ENCODE data around the gene TBK1. TPM values are rescaled to one million over a fixed set of nuclear protein-coding genes. Genes with fewer than 3 reads are reported as not detected.

Gene TBK1
- total and polyA plus RNA-seq, 9 of the 15 experiments (the other 6 are each of a cell fraction or from before 2014, with no cell fraction given) = 20.4 to 42.0 (median 27.8) TPM

GRCh38 chr12:64452559-64453329 lies 824 bp downstream of the TBK1 start (continued):
- TF ChIP-seq ZNF224 (CRISPR knock-in tag; IDR thresholded peaks at IDR 0.05) (no peak), CBFA2T3 (IDR thresholded peaks at IDR 0.05) (peak; percentile 41; the same call in 1 of the 2 replicates), GATAD2B (IDR thresholded peaks at IDR 0.05; ENCODE audit: borderline replicate concordance) (0 out of 2 replicates have a peak, but pooled peaks have one; percentile 23), ZBTB1 (CRISPR knock-in tag; IDR thresholded peaks at IDR 0.05; ENCODE audit: borderline replicate concordance, low read depth) (no peak), BACH1 (tag; IDR thresholded peaks at IDR 0.05) (peak; percentile 97), TCFL5 (CRISPR knock-in tag; conservative IDR thresholded peaks at IDR 0.05) (no peak), SPI1 (IDR thresholded peaks at IDR 0.05; ENCODE audit: borderline replicate concordance, low read depth, low read length) (peak; percentile 57; the same call in 1 of the 2 replicates), XRCC5 (IDR thresholded peaks at IDR 0.05; ENCODE audit: low read depth, low read length) (no peak), ZNF24 (IDR thresholded peaks at IDR 0.05) (no peak), HMGN3 (IDR thresholded peaks at IDR 0.05; ENCODE audit: borderline replicate concordance, extremely low read depth, insufficient read length, low read depth, low read length) (no peak), ZBTB40 (IDR thresholded peaks at IDR 0.05) (peak; percentile 5; the same call in 1 of the 2 replicates), ZBTB40 (CRISPR knock-in tag; IDR thresholded peaks at IDR 0.05) (no peak), XRCC3 (IDR thresholded peaks at IDR 0.05) (no peak), ZBTB43 (CRISPR knock-in tag; IDR thresholded peaks at IDR 0.05) (no peak), ATF1 (CRISPR knock-in tag; IDR thresholded peaks at IDR 0.05) (no peak), ATF1 (tag; IDR thresholded peaks at IDR 0.05) (peak; percentile 31; the same call in 1 of the 2 replicates), DPF2 (IDR thresholded peaks at IDR 0.05) (peak; percentile 64), C11orf30 (IDR thresholded peaks at IDR 0.05; ENCODE audit: low read depth) (peak; percentile 96)
